ENCODE data around the gene PAFAH1B1.

GRCh38 chr17:2731807-2732206 is 138.4 kb downstream of the PAFAH1B1 start:
- TF ChIP-seq, protein P1, sequence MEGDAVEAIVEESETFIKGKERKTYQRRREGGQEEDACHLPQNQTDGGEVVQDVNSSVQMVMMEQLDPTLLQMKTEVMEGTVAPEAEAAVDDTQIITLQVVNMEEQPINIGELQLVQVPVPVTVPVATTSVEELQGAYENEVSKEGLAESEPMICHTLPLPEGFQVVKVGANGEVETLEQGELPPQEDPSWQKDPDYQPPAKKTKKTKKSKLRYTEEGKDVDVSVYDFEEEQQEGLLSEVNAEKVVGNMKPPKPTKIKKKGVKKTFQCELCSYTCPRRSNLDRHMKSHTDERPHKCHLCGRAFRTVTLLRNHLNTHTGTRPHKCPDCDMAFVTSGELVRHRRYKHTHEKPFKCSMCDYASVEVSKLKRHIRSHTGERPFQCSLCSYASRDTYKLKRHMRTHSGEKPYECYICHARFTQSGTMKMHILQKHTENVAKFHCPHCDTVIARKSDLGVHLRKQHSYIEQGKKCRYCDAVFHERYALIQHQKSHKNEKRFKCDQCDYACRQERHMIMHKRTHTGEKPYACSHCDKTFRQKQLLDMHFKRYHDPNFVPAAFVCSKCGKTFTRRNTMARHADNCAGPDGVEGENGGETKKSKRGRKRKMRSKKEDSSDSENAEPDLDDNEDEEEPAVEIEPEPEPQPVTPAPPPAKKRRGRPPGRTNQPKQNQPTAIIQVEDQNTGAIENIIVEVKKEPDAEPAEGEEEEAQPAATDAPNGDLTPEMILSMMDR (IDR thresholded peaks at IDR 0.05; ENCODE audit: low read depth, low read length, missing input control) = no peak
- TF ChIP-seq SP1 (IDR thresholded peaks at IDR 0.05) (no peak), FOXA1 (IDR thresholded peaks at IDR 0.05) (no peak), REST (IDR thresholded peaks at IDR 0.05) (no peak), YY1 (IDR thresholded peaks at IDR 0.05) (no peak), TAF1 (conservative IDR thresholded peaks at IDR 0.05) (no peak), RAD21 (IDR thresholded peaks at IDR 0.05) (no peak), HNF4G (IDR thresholded peaks at IDR 0.05) (no peak)
- TF ChIP-seq, protein P2, sequence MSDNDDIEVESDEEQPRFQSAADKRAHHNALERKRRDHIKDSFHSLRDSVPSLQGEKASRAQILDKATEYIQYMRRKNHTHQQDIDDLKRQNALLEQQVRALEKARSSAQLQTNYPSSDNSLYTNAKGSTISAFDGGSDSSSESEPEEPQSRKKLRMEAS (IDR thresholded peaks at IDR 0.05) = no peak
